H1 (cell line): Measurements from ENCODE around the gene PPOX. TPM values are rescaled to one million over a fixed set of nuclear protein-coding genes. Genes with fewer than 3 reads are reported as not detected.

Source experiments
- BCL11A ChIP-seq, 2 experiments: IDR thresholded peaks; one replicate each; pipeline ENCODE4 v1.6.1; 2011; ENCODE audit warnings: low read depth in 2 of 2, low read length in 2 of 2, mild to moderate bottlenecking in 2 of 2
- CBX5 ChIP-seq: fragments of 300-800, 300-1000 bp; sonication (generic); IDR thresholded peaks from 2 replicates; pipeline ENCODE4 v1.7.1; 2016; ENCODE audit warnings: antibody characterized with exemption, low read length, low read depth
- CBX8 ChIP-seq: fragments of 300-800, 300-1000 bp; sonication (generic); IDR thresholded peaks from 2 replicates; pipeline ENCODE4 v1.7.1; 2016; ENCODE audit warnings: low read depth, low read length, borderline replicate concordance
- CHD1 ChIP-seq: IDR thresholded peaks from 2 replicates; pipeline ENCODE4 v1.6.1; 2012; ENCODE audit warnings: low read depth, low read length, improper control_type of control experiment
- CREB1 ChIP-seq: IDR thresholded peaks from 2 replicates; pipeline ENCODE4 v1.6.1; 2012; ENCODE audit warnings: inconsistent platforms
- EGR1 ChIP-seq: IDR thresholded peaks from 2 replicates; pipeline ENCODE4 v1.6.1; 2011; ENCODE audit warnings: low read depth, low read length, borderline replicate concordance
- EP300 ChIP-seq, 2 experiments: IDR thresholded peaks; 1 replicate in 1 of 2; 2 replicates in 1 of 2; pipeline ENCODE4 v1.6.1; 2011 to 2012; ENCODE audit warnings: low read depth in 2 of 2, low read length in 2 of 2, mild to moderate bottlenecking in 2 of 2, borderline replicate concordance in 1 of 2, inconsistent platforms in 1 of 2, moderate library complexity in 1 of 2
- GABPA ChIP-seq: IDR thresholded peaks from 2 replicates; pipeline ENCODE4 v1.6.1; 2011; ENCODE audit warnings: mild to moderate bottlenecking, low read length, moderate library complexity, borderline replicate concordance; ENCODE audit not compliant: insufficient read depth
- KDM1A ChIP-seq: fragments of 200-600, 300-600 bp; sonication (generic); IDR thresholded peaks from 2 replicates; pipeline ENCODE4 v1.7.1; 2016; ENCODE audit warnings: mild to moderate bottlenecking, low read length, borderline replicate concordance
- MAFK ChIP-seq: IDR thresholded peaks from 2 replicates; pipeline ENCODE4 v1.6.1; 2012; ENCODE audit warnings: low read depth, mild to moderate bottlenecking, improper control_type of control experiment, low read length
- NRF1 ChIP-seq: IDR thresholded peaks from 2 replicates; pipeline ENCODE4 v1.6.1; 2011; ENCODE audit warnings: mild to moderate bottlenecking, low read depth, low read length, improper control_type of control experiment
- RBBP5 ChIP-seq: IDR thresholded peaks from 2 replicates; pipeline ENCODE4 v1.7.1; 2012; ENCODE audit warnings: low read depth, mild to moderate bottlenecking, inconsistent platforms, low read length, moderate library complexity, borderline replicate concordance
- RNF2 ChIP-seq: fragments of 200-900, 300-1000 bp; sonication (generic); IDR thresholded peaks from 2 replicates; pipeline ENCODE4 v1.7.1; 2016; ENCODE audit warnings: borderline replicate concordance, low read depth, mild to moderate bottlenecking, antibody characterized with exemption, low read length; ENCODE audit not compliant: poor library complexity, severe bottlenecking; ENCODE audit errors: missing control alignments
- RXRA ChIP-seq: IDR thresholded peaks from 2 replicates; pipeline ENCODE4 v1.6.1; 2011; ENCODE audit warnings: low read depth, mild to moderate bottlenecking, low read length, moderate library complexity; ENCODE audit not compliant: insufficient read depth
- SIX5 ChIP-seq: IDR thresholded peaks from 2 replicates; pipeline ENCODE4 v1.6.1; 2011; ENCODE audit warnings: mild to moderate bottlenecking, low read depth, low read length
- SP2 ChIP-seq: IDR thresholded peaks from 2 replicates; pipeline ENCODE4 v1.6.1; 2012; ENCODE audit warnings: mild to moderate bottlenecking, low read length, inconsistent platforms
- SP4 ChIP-seq: IDR thresholded peaks from 2 replicates; pipeline ENCODE4 v1.6.1; 2012; ENCODE audit warnings: low read length, inconsistent platforms
- SRF ChIP-seq: IDR thresholded peaks from 2 replicates; pipeline ENCODE4 v1.6.1; 2011; ENCODE audit warnings: mild to moderate bottlenecking, low read depth, low read length, moderate library complexity
- TAF1 ChIP-seq: IDR thresholded peaks from 2 replicates; pipeline ENCODE4 v1.6.1; 2011; ENCODE audit warnings: mild to moderate bottlenecking, low read depth, low read length
- YY1 ChIP-seq: IDR thresholded peaks from 2 replicates; pipeline ENCODE4 v1.6.1; 2011; ENCODE audit warnings: low read depth, mild to moderate bottlenecking, low read length
- ZNF274 ChIP-seq: IDR thresholded peaks from 2 replicates; pipeline ENCODE4 v1.7.0; 2012; ENCODE audit warnings: low read length, borderline replicate concordance; ENCODE audit errors: extremely low read depth
- polyA plus RNA-seq, 7 experiments: library from polyadenylated mRNA; depleted of rRNA in 3 of 7; stranded (reverse) in 5 of 7; unstranded in 2 of 7; fragments of >200 nt in 5 of 7; fragments of 200-250 nt in 2 of 7; gene quantifications; 1 replicate in 5 of 7; 2 replicates in 1 of 7; 4 replicates in 1 of 7; pipeline versions ENCODE4 v1.2.1 to v1.2.3, GENCODE V29; 2011 to 2013; ENCODE audit warnings: missing spikeins in 2 of 7, mixed read lengths in 2 of 7
- total RNA-seq: library from RNA; stranded (reverse); fragmentation: NEBNext Ultra II Directional; extraction: Animal tissue kit (Norgen Biotek cat#: 25700); gene quantifications from 2 replicates; pipeline ENCODE4 v1.2.1, GENCODE V29; 2021
- TF ChIP-seq, protein P1 (sequence below): IDR thresholded peaks from 2 replicates; pipeline ENCODE4 v1.6.1; 2012; ENCODE audit warnings: inconsistent platforms
- TF ChIP-seq, protein P2 (sequence below): IDR thresholded peaks from 2 replicates; pipeline ENCODE4 v1.6.1; 2011; ENCODE audit warnings: low read length, improper control_type of control experiment

The PPOX gene
- total and polyA plus RNA-seq, 2 of the 8 experiments (the other 6 are each of a cell fraction or from before 2014, with no cell fraction given), result 39.4 to 40.4 TPM

DNA sequence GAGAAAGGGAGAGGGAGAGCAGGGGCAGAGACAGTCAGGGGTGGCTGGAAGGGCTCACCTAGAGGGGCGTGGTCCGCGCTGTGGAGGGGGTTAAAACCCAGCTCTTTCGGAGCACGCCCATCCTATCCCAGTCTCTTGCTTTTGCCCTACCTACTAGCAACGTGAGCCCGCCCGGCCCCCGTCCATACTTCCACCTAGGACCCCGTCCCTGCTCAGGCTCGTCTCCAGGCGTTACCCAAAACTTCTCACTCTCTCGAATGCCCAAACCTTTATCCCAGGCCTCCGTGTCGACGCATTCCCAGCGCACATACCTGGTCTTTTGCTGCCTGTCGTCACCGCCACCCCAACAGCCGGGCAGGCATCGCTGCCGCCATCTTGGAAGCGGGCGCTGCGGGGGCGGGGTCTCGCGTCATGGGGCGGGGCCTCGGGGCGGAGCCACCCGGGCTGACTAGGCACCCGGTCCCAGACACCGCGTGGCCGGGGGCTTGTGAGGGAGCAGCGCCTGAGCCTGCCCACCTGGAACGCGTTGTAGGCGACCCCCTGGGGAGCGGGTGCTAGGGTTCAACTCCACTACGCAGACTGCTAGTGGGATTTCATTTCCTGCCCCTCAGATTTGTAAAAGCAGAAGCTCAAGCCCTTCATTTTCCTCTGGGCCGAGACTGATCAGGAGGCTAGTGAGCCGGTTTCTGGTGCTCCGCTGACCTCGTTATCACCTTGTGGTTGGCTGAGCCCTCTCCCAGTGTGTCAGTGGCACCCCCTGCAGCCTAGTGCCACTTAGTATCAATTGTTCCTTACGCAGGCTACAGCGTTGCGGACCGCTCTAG is 11.1 kb downstream of the PPOX start, which contains the start of gene B4GALT3 (continued):
- TF ChIP-seq EP300 (IDR thresholded peaks at IDR 0.05; ENCODE audit: borderline replicate concordance in 1 of 2, low read depth in 2 of 2, low read length in 2 of 2) (no peak), TAF1 (peak; percentile 89), SP4 (peak; percentile 89; the same call in 1 of the 2 replicates), RXRA (0 out of 2 replicates have a peak, but pooled peaks have one; percentile 35), NRF1 (no peak), YY1 (peak; percentile 99), ZNF274 (no peak), MAFK (no peak), SP2 (no peak), RNF2 (no peak), GABPA (no peak), CREB1 (peak; percentile 86), SRF (no peak), RBBP5 (0 out of 2 replicates have a peak, but pooled peaks have one; percentile 25), SIX5 (no peak), BCL11A (IDR thresholded peaks at IDR 0.05; ENCODE audit: low read depth in 2 of 2, low read length in 2 of 2) (no peak), CHD1 (no peak), KDM1A (0 out of 2 replicates have a peak, but pooled peaks have one; percentile 33), EGR1 (peak; percentile 67; the same call in 1 of the 2 replicates), CBX5 (no peak), CBX8 (no peak)
- TF ChIP-seq, protein P1, sequence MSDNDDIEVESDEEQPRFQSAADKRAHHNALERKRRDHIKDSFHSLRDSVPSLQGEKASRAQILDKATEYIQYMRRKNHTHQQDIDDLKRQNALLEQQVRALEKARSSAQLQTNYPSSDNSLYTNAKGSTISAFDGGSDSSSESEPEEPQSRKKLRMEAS, result peak; percentile 90
- TF ChIP-seq, protein P2, sequence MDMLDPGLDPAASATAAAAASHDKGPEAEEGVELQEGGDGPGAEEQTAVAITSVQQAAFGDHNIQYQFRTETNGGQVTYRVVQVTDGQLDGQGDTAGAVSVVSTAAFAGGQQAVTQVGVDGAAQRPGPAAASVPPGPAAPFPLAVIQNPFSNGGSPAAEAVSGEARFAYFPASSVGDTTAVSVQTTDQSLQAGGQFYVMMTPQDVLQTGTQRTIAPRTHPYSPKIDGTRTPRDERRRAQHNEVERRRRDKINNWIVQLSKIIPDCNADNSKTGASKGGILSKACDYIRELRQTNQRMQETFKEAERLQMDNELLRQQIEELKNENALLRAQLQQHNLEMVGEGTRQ, result no peak; the same call in 1 of the 2 replicates
